GM23338 (cell line): ENCODE results near the gene SPTB. TPM values are rescaled to one million over a fixed set of nuclear protein-coding genes. Genes with fewer than 3 reads are reported as not detected.

Experiments used
- ATAC-seq: fragments of 200-7000 bp; cut with Tn5 transposase; 3 replicates; pipeline ENCODE4 v1.9.1; 2020
- DNase-seq: peaks from one replicate; pipeline ENCODE4 v3.0.0-alpha.2; 2015; ENCODE audit warnings: low spot score
- H2AFZ ChIP-seq: fragments of 200-600 bp; sonication (generic); 2 replicates; pipeline ENCODE4 v1.8.0; 2016; ENCODE audit warnings: antibody characterized with exemption, mild to moderate bottlenecking, moderate library complexity
- H3F3A ChIP-seq: fragments of 200-600 bp; sonication (generic); replicated peaks from 2 replicates; pipeline ENCODE4 v1.8.0; 2017; ENCODE audit warnings: antibody characterized with exemption, mixed run types, low read depth
- H3K27ac ChIP-seq: fragments of 200-600 bp; sonication (generic); 2 replicates; pipeline ENCODE4 v1.6.1; 2016; ENCODE audit warnings: low read depth
- H3K27me3 ChIP-seq: fragments of 200-600 bp; sonication (generic); 2 replicates; pipeline ENCODE4 v1.8.0; 2016; ENCODE audit warnings: mild to moderate bottlenecking, mixed run types, moderate library complexity; ENCODE audit not compliant: insufficient read depth
- H3K36me3 ChIP-seq: fragments of 200-600 bp; sonication (generic); 2 replicates; pipeline ENCODE4 v1.8.0; 2016; ENCODE audit warnings: mild to moderate bottlenecking; ENCODE audit not compliant: insufficient read depth
- H3K4me1 ChIP-seq: fragments of 200-600 bp; sonication (generic); 2 replicates; pipeline ENCODE4 v1.8.0; 2016; ENCODE audit warnings: mild to moderate bottlenecking, moderate library complexity; ENCODE audit not compliant: insufficient read depth
- H3K4me2 ChIP-seq: fragments of 200-600 bp; sonication (generic); 2 replicates; pipeline ENCODE4 v1.7.1; 2017; ENCODE audit warnings: mixed run types
- H3K4me3 ChIP-seq: fragments of 200-600 bp; sonication (generic); 2 replicates; pipeline ENCODE4 v1.6.1; 2016; ENCODE audit warnings: mixed run types
- H3K79me2 ChIP-seq: fragments of 200-600 bp; sonication (generic); replicated peaks from 2 replicates; pipeline ENCODE4 v1.8.0; 2017; ENCODE audit warnings: mild to moderate bottlenecking; ENCODE audit not compliant: insufficient read depth
- H3K9me2 ChIP-seq: fragments of 200-600 bp; sonication (generic); 2 replicates; pipeline ENCODE4 v1.8.0; 2017; ENCODE audit not compliant: insufficient read depth
- H4K20me1 ChIP-seq: fragments of 200-600 bp; sonication (generic); replicated peaks from 2 replicates; pipeline ENCODE4 v1.8.0; 2017; ENCODE audit warnings: mild to moderate bottlenecking; ENCODE audit not compliant: insufficient read depth
- H3K27ac Mint-ChIP-seq: 2 replicates; pipeline ENCODE4 v1.8.0; 2020; ENCODE audit warnings: inconsistent platforms, mild to moderate bottlenecking, moderate library complexity, mixed read lengths
- H3K27me3 Mint-ChIP-seq: 3 replicates; pipeline ENCODE4 v1.8.0; 2022; ENCODE audit warnings: low read depth, mild to moderate bottlenecking, moderate library complexity, mixed read lengths, inconsistent platforms; ENCODE audit not compliant: insufficient read depth, poor library complexity
- H3K36me3 Mint-ChIP-seq: 3 replicates; pipeline ENCODE4 v1.8.0; 2021; ENCODE audit warnings: low read depth, mild to moderate bottlenecking, inconsistent platforms, moderate library complexity, mixed read lengths
- H3K4me1 Mint-ChIP-seq: 3 replicates; pipeline ENCODE4 v1.8.0; 2020; ENCODE audit warnings: mild to moderate bottlenecking, inconsistent platforms, mixed read lengths
- H3K4me3 Mint-ChIP-seq: 3 replicates; pipeline ENCODE4 v1.8.0; 2021; ENCODE audit warnings: moderate library complexity, mild to moderate bottlenecking, inconsistent platforms, mixed read lengths
- H3K9me3 Mint-ChIP-seq: 3 replicates; pipeline ENCODE4 v1.8.0; 2020; ENCODE audit warnings: moderate library complexity, mild to moderate bottlenecking, inconsistent platforms, mixed read lengths
- CTCF ChIP-seq, 2 experiments: fragments of 200-600 bp in 1 of 2; sonication (generic) in 1 of 2; conservative IDR thresholded peaks; 2 replicates each; pipeline versions ENCODE4 v1.5.1 to v1.6.1; 2016 to 2017; ENCODE audit warnings: antibody characterized with exemption in 2 of 2, low read depth in 2 of 2, mild to moderate bottlenecking in 2 of 2, moderate library complexity in 1 of 2
- ETS1 ChIP-seq: IDR thresholded peaks from 2 replicates; pipeline ENCODE4 v1.6.1; 2016; ENCODE audit warnings: antibody characterized with exemption
- EZH2phosphoT487 ChIP-seq: fragments of 200-600 bp; sonication (generic); IDR thresholded peaks from one replicate; pipeline ENCODE4 v1.8.1; 2018; ENCODE audit warnings: antibody characterized with exemption; ENCODE audit not compliant: unreplicated experiment
- JUNB ChIP-seq: IDR thresholded peaks from one replicate; pipeline ENCODE4 v1.6.1; 2016; ENCODE audit warnings: antibody characterized with exemption; ENCODE audit not compliant: unreplicated experiment
- POLR2AphosphoS5 ChIP-seq: IDR thresholded peaks from 2 replicates; pipeline ENCODE4 v1.6.1; 2016; ENCODE audit warnings: antibody characterized with exemption, low read depth
- STAT1 ChIP-seq: IDR thresholded peaks from one replicate; pipeline ENCODE4 v1.6.1; 2016; ENCODE audit warnings: antibody characterized with exemption; ENCODE audit not compliant: unreplicated experiment
- ZNF114 ChIP-seq: fragments of 250-450 bp; sonication (Bioruptor Pico); IDR thresholded peaks from 2 replicates; pipeline ENCODE4 v1.5.0; 2020; ENCODE audit warnings: mild to moderate bottlenecking, moderate library complexity
- ZNF331 ChIP-seq: fragments of 250-450 bp; sonication (Bioruptor Pico); IDR thresholded peaks from 2 replicates; pipeline ENCODE4 v1.5.0; 2020; ENCODE audit warnings: low read depth, mild to moderate bottlenecking, moderate library complexity
- ZNF462 ChIP-seq: fragments of 250-450 bp; sonication (Bioruptor Pico); IDR thresholded peaks from 2 replicates; pipeline ENCODE4 v1.5.0; 2020; ENCODE audit warnings: mild to moderate bottlenecking, moderate library complexity
- polyA plus RNA-seq: library from polyadenylated mRNA; unstranded; fragments of >200 nt; fragmentation: Nextera tagmentation; extraction: Ambion mirVana; gene quantifications from 2 replicates; pipeline ENCODE4 v1.2.1, GENCODE V29; 2016
- total RNA-seq: library from RNA; depleted of rRNA; stranded (reverse); fragments of >200 nt; shearing (Covaris generic); gene quantifications from 2 replicates; pipeline ENCODE4 v1.2.3, GENCODE V29; 2014

SPTB gene
- total and polyA plus RNA-seq, 2 experiments from 2014 or later: 1.1 to 1.9 TPM

GRCh38 chr14:64891839-64892375 is 12.2 kb upstream of the SPTB start:
- ATAC-seq: peak; percentile 92

GRCh38 chr14:64891173-64891838 is 11.6 kb upstream of the SPTB start:
- H3K9me2 ChIP-seq: no peaks in the 10 kb centered on the region
- no peaks in the 10 kb centered on the region for H3K27me3 ChIP-seq
- no peaks in the 10 kb centered on the region for H3K4me1 ChIP-seq
- no peak overlapping the region for H2AFZ ChIP-seq
- H3K4me2 ChIP-seq: no peak overlapping the region
- no peaks in the 10 kb centered on the region for H3F3A ChIP-seq
- DNase-seq (no peak), ATAC-seq (no peak)
- Mint-ChIP-seq H3K27ac (no peak overlapping the region), H3K9me3 (no peaks in the 10 kb centered on the region), H3K4me3 (no peak overlapping the region), H3K36me3 (no peaks in the 10 kb centered on the region), H3K4me1 (no peaks in the 10 kb centered on the region), H3K27me3 (peaks cover 2% of the 10 kb centered on the region)
- H4K20me1 ChIP-seq: no peaks in the 10 kb centered on the region
- H3K36me3 ChIP-seq: no peaks in the 10 kb centered on the region
- H3K27ac ChIP-seq: no peak overlapping the region
- H3K79me2 ChIP-seq: no peaks in the 10 kb centered on the region
- no peak overlapping the region for H3K4me3 ChIP-seq
- TF ChIP-seq POLR2AphosphoS5 (no peak), EZH2phosphoT487 (no peak), ETS1 (no peak), JUNB (no peak), ZNF331 (CRISPR knock-in tag) (no peak), ZNF114 (no peak), STAT1 (no peak), ZNF462 (CRISPR knock-in tag) (no peak)

More at GRCh38 chr14:64891839-64892375, 12.2 kb upstream of the SPTB start:
- DNase-seq: peak; percentile 80
- no peak overlapping the region for H2AFZ ChIP-seq
- H3K4me2 ChIP-seq: no peak overlapping the region
- Mint-ChIP-seq H3K4me1 (no peaks in the 10 kb centered on the region), H3K9me3 (peaks cover 3% of the 10 kb centered on the region; the same call in 1 of the 3 replicates), H3K4me3 (no peak overlapping the region), H3K27ac (no peak overlapping the region), H3K27me3 (peaks cover 2% of the 10 kb centered on the region), H3K36me3 (peaks cover 2% of the 10 kb centered on the region; the same call in 1 of the 3 replicates)
- H3K9me2 ChIP-seq: no peaks in the 10 kb centered on the region
- no peak overlapping the region for H3K27ac ChIP-seq
- H3K4me1 ChIP-seq: no peaks in the 10 kb centered on the region
- H3K79me2 ChIP-seq: no peaks in the 10 kb centered on the region
- H3K36me3 ChIP-seq: no peaks in the 10 kb centered on the region
- H3K4me3 ChIP-seq: no peak overlapping the region
- H3K27me3 ChIP-seq: no peaks in the 10 kb centered on the region
- TF ChIP-seq CTCF (conservative IDR thresholded peaks at IDR 0.05; ENCODE audit: low read depth in 2 of 2) (peak; percentile 80), ZNF114 (no peak)
- no peaks in the 10 kb centered on the region for H4K20me1 ChIP-seq
- no peaks in the 10 kb centered on the region for H3F3A ChIP-seq
